MCF 10A (cell line): Measurements from ENCODE around the gene PGBD2. TPM values are rescaled to one million over a fixed set of nuclear protein-coding genes. Genes with fewer than 3 reads are reported as not detected.

ENCODE experiments used
- BruUV-seq: library from RNA; stranded (reverse); fragments of 400-500 nt; replicated peaks from 2 replicates; lab custom pipeline; 2021; lab: Mats Ljungman, UMichigan
- CTCF ChIA-PET: fragments of 300-600 bp; sonication (Branson Sonifier 250); formaldehyde crosslinking; extraction: SDS; loops from one replicate; lab custom pipeline; 2021; ENCODE audit warnings: antibody characterized with exemption, inconsistent platforms; lab: Yijun Ruan, JAX
- POLR2A ChIA-PET: fragments of 300-600, 350-650 bp; sonication (Branson Sonifier 250); formaldehyde crosslinking; extraction: SDS; loops from one replicate; lab custom pipeline; 2020; ENCODE audit warnings: antibody characterized with exemption, inconsistent platforms; lab: Yijun Ruan, JAX
- DNase-seq: peaks from one replicate; pipeline ENCODE4 v3.0.0-alpha.2; 2018; ENCODE audit not compliant: unreplicated experiment
- H3K27ac Mint-ChIP-seq: one replicate; pipeline ENCODE4 v1.8.0; 2022; ENCODE audit warnings: mild to moderate bottlenecking, low read depth, mixed read lengths; ENCODE audit not compliant: unreplicated experiment
- H3K27me3 Mint-ChIP-seq: one replicate; pipeline ENCODE4 v1.8.0; 2022; ENCODE audit warnings: mixed read lengths; ENCODE audit not compliant: insufficient read depth, unreplicated experiment
- H3K36me3 Mint-ChIP-seq: one replicate; pipeline ENCODE4 v1.8.0; 2022; ENCODE audit warnings: mild to moderate bottlenecking, moderate library complexity, mixed read lengths; ENCODE audit not compliant: insufficient read depth, unreplicated experiment
- H3K4me1 Mint-ChIP-seq: one replicate; pipeline ENCODE4 v1.8.0; 2022; ENCODE audit warnings: mixed read lengths; ENCODE audit not compliant: insufficient read depth, unreplicated experiment
- H3K4me3 Mint-ChIP-seq: one replicate; pipeline ENCODE4 v1.8.0; 2022; ENCODE audit warnings: mild to moderate bottlenecking, moderate library complexity, mixed read lengths; ENCODE audit not compliant: unreplicated experiment
- H3K9me3 Mint-ChIP-seq: one replicate; pipeline ENCODE4 v1.8.0; 2022; ENCODE audit warnings: mixed read lengths; ENCODE audit not compliant: unreplicated experiment
- CTCF ChIP-seq: fragments of 200-600 bp; IDR thresholded peaks from one replicate; pipeline ENCODE4 v1.8.0; 2022; ENCODE audit warnings: antibody characterized with exemption, mild to moderate bottlenecking; ENCODE audit not compliant: unreplicated experiment
- intact Hi-C: fragments of 100-400 bp; cut with micrococcal nuclease; formaldehyde crosslinking; loops from 2 replicates; pipeline ENCODE4 v1.14.1; 2022
- total RNA-seq: library from RNA; stranded (reverse); gene quantifications from 2 replicates; pipeline ENCODE4 v1.2.3, GENCODE V29; 2022

The PGBD2 gene
- total RNA-seq, 1 experiment from 2014 or later: 5.2 TPM

- intact Hi-C loops: no loop called here
- CTCF ChIA-PET: interaction anchor here (0.6 to 1.6 kb wide), 5 partner anchors 14 to 50 kb away, joined by 3 to 11 read pairs (median 4); no protein-coding TSS in a partner anchor
- no peak for DNase-seq
- Mint-ChIP-seq H3K9me3 (no peaks in the 10 kb centered on the region), H3K27me3 (peaks cover 83% of the 10 kb centered on the region), H3K36me3 (no peaks in the 10 kb centered on the region), H3K4me3 (no peak overlapping the region), H3K4me1 (no peaks in the 10 kb centered on the region), H3K27ac (no peak overlapping the region)
- POLR2A ChIA-PET: interaction anchor here (0.6 to 0.9 kb wide), 2 partner anchors 8 to 28 kb away, joined by 3 to 5 read pairs; no protein-coding TSS in a partner anchor
- no peak for TF ChIP-seq CTCF
- BruUV-seq: no TSS peak
Observed at GRCh38 chr1:248900637-248901036, 5.4 kb upstream of the PGBD2 start.

GRCh38 chr1:248901578-248901977 lies 4.5 kb upstream of the PGBD2 start:
- intact Hi-C loops: no loop called here
- H3K36me3 Mint-ChIP-seq: no peaks in the 10 kb centered on the region
- H3K27me3 Mint-ChIP-seq: peaks cover 83% of the 10 kb centered on the region
- H3K27ac Mint-ChIP-seq: no peak overlapping the region
- no peak for TF ChIP-seq CTCF
- no peaks in the 10 kb centered on the region for H3K9me3 Mint-ChIP-seq
- no peak overlapping the region for H3K4me3 Mint-ChIP-seq
- no TSS peak for BruUV-seq
- ChIA-PET POLR2A (interaction anchor here (0.9 kb wide), 2 partner anchors 29 to 43 kb away, joined by 3 read pairs; partner anchors contain the start of gene ZNF692), CTCF (no interaction called here)
- H3K4me1 Mint-ChIP-seq: peaks cover under 1% of the 10 kb centered on the region
- DNase-seq: no peak

GRCh38 chr1:248904437-248905216 lies 1.4 kb upstream of the PGBD2 start:
- Mint-ChIP-seq H3K4me1 (peaks cover 27% of the 10 kb centered on the region), H3K27me3 (peaks cover 54% of the 10 kb centered on the region), H3K27ac (no peak overlapping the region), H3K9me3 (no peaks in the 10 kb centered on the region), H3K36me3 (peaks cover 5% of the 10 kb centered on the region), H3K4me3 (peak overlapping the region; percentile 89)
- ChIA-PET POLR2A (interaction anchor here (1.4 to 2.8 kb wide), 3 partner anchors 31 to 67 kb away, joined by 4 to 21 read pairs (median 16); partner anchors contain the start of genes ZNF672 and ZNF692), CTCF (interaction anchor here (0.7 to 2.3 kb wide), 8 partner anchors 8 to 183 kb away, joined by 3 to 11 read pairs (median 4); partner anchors contain the start of genes SH3BP5L and ZNF692)
- DNase-seq: no peak
- no TSS peak for BruUV-seq
- intact Hi-C loops: no loop called here
- no peak for TF ChIP-seq CTCF

- POLR2A ChIA-PET: interaction anchor here (0.6 to 2.7 kb wide), 6 partner anchors 14 to 79 kb away, joined by 3 to 41 read pairs (median 10); partner anchors contain the start of genes SH3BP5L, ZNF672 and ZNF692
- BruUV-seq: TSS peak; percentile 96
- no peaks in the 10 kb centered on the region for H3K9me3 Mint-ChIP-seq
- H3K27me3 Mint-ChIP-seq: peaks cover 44% of the 10 kb centered on the region
- TF ChIP-seq CTCF: no peak
- DNase-seq: no peak
- CTCF ChIA-PET: interaction anchor here (0.5 to 2.0 kb wide), 12 partner anchors 9 to 538 kb away, joined by 3 to 5 read pairs (median 3); partner anchors contain the start of gene ZNF672
- intact Hi-C loops: loop anchor here (1.0 kb wide), 4 partner anchors 19 to 79 kb away; no protein-coding TSS in a partner anchor
- peak overlapping the region; percentile 91 for H3K27ac Mint-ChIP-seq
- H3K4me3 Mint-ChIP-seq: peak overlapping the region; percentile 89
- H3K4me1 Mint-ChIP-seq: peaks cover 27% of the 10 kb centered on the region
- H3K36me3 Mint-ChIP-seq: peaks cover 10% of the 10 kb centered on the region
Observed at GRCh38 chr1:248905662-248906008, 400 bp upstream of the PGBD2 start.
